Measurements from ENCODE around the gene SMYD4.

DNA sequence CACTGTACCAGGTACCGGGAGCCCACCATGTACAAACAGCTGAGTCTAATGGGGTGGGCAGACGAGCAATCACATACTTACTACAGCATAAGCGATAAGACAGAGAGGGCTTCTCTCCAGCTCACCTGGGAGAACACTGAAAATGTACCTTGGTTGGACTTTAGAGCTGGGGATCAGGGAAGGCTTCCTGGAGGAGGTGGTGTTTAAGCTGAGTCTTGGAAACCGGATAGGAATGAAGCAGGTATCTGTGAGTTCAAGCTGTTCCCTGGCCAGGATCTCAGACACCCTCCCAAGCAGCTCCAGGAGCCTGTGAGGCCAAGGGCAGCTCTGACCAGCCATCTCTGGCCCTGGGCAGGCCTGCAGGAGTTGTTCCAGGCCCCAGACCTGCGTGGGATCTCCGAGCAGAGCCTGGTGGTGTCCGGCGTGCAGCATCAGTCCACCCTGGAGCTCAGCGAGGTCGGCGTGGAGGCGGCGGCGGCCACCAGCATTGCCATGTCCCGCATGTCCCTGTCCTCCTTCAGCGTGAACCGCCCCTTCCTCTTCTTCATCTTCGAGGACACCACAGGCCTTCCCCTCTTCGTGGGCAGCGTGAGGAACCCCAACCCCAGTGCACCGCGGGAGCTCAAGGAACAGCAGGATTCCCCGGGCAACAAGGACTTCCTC, 75.8 kb downstream of the SMYD4 start:
- TF ChIP-seq, protein P1, sequence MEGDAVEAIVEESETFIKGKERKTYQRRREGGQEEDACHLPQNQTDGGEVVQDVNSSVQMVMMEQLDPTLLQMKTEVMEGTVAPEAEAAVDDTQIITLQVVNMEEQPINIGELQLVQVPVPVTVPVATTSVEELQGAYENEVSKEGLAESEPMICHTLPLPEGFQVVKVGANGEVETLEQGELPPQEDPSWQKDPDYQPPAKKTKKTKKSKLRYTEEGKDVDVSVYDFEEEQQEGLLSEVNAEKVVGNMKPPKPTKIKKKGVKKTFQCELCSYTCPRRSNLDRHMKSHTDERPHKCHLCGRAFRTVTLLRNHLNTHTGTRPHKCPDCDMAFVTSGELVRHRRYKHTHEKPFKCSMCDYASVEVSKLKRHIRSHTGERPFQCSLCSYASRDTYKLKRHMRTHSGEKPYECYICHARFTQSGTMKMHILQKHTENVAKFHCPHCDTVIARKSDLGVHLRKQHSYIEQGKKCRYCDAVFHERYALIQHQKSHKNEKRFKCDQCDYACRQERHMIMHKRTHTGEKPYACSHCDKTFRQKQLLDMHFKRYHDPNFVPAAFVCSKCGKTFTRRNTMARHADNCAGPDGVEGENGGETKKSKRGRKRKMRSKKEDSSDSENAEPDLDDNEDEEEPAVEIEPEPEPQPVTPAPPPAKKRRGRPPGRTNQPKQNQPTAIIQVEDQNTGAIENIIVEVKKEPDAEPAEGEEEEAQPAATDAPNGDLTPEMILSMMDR (IDR thresholded peaks at IDR 0.05) = no peak
- no peak for TF ChIP-seq POLR2A (IDR thresholded peaks at IDR 0.05)
